GM21360 (cell line): Measurements from ENCODE around the gene ZBTB16.

Experiments
- ATAC-seq: cut with Tn5 transposase; IDR thresholded peaks from one replicate; pipeline ENCODE4 v1.9.1; 2021; ENCODE audit warnings: mild to moderate bottlenecking, moderate library complexity; ENCODE audit not compliant: unreplicated experiment

ZBTB16 gene

DNA sequence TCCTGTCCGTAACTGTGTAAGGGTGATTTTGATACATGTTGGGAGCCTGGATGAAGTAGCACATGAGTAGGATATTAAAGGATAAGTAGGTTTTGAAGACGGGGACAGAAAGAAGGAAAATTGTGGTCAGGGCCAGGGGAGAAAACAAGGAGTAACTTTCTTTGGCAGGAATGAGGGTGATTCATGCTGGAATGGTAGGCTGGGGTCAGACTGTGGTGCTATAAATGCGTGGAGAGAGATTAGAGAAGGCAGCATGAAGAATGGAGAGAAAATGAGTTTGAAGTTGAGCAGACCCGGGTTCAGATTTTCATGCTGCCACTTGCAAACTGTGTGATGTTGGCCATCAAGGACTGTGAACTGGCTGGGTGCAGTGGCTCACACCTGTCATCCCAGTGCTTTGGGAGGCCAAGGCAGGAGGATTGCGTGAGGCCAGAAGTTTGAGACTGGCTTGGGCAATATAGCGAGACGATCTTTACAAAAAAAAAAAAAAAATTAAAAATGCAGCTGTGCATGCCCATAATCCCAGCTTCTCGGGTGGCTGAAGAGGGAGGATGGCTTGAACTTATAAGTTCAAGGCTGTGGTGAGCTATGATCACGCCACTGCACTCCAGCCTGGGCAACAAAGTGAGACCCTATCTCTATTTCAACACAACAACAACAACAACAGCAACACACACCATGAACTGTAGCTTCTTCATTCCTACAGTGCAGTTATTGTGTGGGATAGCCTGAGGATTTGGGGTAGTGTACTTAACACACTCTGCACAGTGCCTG lies 22.3 kb downstream of the ZBTB16 start:
- ATAC-seq, result no peak

DNA sequence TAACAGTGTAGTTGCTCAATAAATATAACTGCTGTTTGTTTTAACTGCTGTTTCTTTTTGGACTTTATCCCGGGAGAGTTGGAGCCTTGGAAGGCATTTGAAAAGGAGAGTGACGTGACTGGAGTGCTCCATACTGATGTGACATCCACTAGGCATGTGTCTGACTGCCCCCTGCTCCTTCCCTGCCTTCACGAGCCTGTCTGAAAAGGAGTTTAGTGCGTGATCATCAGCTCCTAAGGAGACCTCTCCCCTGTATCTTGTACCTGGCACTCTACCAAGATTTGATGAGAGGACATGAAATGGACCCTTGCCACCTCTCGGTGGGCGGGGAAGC lies 22.9 kb downstream of the ZBTB16 start:
- no peak for ATAC-seq

DNA sequence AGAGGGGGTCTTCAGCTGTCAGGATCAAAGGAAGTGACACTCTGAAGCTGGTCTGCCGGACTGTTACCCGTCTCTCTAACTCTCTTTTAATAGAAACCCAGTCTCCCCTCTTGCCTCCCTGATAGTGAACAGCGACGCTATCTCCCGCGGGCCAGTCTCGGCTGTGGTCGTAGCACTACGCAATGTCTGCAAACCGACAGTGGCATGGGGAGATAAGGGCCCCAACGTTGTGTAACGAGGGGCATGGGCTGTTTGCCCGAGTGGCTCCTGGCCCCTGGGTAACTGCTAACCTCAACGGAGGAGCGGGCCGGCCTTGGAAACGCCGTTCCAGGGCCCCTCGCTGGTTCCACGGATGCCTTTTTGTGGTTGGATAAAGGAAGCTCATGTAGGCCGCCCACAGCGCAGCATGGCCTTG lies 23.3 kb downstream of the ZBTB16 start:
- ATAC-seq, result no peak

DNA sequence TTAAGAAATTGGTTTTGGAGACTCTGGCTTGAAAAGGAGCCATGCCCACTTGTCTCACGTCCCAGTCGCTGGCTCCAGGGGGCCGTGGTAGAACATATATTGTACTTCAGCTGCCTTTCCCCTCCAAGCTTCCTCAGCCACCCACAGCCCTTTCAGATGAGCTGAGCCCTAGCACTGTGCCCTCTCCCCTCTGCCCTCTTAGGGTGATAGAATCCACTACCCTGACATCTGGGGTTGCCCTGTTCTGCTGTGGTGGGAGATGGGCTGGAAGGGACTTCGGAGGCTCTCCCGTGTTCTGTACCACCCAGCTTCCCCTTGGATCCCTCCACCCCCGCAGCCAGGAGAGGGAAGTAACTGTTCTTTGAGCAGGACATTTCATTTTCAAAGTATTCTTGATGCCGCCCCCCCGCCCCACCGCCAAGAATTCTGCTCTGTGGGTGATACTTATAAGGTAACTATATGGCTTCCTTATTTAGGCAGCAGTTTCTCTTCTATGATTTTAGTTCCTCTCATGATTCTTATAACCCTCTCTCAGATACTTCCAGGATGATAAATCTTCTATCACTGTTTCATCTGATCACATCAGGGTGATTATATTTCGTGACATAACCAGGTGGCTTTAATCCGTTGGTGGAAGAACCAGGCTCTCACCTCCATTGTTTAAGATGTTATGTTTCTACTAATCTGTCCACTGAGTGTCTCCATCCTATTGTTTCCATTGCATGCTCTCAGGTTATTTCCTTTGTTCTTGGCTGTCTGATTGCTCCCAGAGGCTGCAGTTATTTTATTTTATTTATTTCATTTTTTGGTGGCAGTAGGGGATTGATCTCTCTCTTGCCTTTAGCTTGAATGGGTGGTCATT lies 24.1 kb downstream of the ZBTB16 start:
- ATAC-seq, result no peak

DNA sequence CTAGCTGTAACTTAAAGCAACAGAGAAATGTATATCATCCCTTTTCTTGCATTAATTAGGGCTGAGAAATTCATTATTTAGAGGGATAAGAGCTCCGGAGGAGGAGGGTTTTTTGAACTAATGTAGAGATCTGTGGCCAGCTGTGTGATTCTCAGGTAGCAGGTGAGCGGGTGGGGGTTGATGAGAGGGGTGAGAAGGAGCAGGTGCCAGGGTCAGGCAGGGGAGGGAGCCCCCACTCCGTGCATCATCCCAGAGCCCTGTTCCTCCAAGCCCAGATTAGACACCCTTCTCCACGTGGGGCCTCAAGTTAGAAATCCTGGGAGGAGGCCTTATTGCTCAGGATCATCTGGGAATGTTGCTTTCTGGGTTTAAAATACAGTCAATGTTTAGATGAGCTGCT lies 24.9 kb downstream of the ZBTB16 start:
- ATAC-seq, result no peak

DNA sequence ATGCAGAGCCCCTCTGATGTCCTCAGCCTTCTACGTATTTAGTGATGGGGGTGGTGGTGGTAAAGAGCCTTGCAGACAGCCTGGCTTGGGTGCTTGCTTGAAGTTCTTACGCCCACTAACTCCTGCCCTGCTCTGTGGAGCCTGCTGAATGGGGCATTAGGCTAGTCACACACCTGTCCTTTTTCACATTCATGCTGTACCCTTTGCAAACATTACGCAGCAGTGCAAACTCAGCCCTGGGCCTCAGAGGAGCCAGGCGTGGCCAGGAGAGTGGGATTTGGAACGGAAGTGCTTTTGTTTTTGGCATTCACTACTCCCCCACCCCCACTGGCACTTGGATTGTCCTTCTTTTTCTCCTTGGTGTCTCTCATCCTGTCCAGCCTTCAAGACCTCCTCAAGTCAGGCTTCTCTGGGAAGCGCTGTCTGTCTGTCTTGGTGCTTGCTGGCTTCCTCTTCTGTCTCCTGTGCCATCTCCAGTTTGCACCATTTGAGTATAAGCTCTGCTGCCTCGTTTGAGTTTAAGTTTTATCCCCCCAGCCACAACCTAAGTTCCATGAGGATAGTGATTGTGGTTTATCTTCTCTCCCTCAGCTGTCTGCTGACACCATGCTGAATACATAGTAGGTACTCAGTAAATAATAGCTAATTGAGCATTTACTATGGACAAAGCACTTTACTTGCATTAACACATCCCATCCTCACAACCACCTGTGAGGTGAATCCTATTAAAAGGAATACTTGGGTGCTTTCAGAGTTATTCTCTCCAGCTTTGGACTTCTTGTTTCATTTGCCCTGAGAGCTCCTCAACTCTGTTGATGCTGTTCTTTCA lies 26.7 kb downstream of the ZBTB16 start:
- ATAC-seq, result no peak

DNA sequence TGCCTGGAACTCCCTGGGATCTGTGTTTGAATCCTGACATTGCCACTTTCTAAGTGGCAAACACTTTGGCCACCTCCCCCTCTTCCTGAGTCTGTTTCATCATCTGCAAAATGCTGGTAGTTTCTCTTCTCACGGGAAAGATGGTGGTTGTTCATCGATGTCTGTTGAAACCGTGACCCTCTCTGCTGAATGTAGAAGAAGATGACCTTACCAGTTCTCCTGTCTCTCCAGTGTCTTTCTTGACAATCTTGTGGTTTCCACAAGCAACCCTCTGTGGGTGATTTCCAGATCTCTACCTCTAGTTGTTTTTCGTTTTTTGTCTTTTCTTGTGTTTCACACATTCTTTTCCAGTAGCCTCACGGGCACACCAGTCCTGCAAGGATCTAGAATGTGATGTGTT lies 27.5 kb downstream of the ZBTB16 start:
- no peak for ATAC-seq

DNA sequence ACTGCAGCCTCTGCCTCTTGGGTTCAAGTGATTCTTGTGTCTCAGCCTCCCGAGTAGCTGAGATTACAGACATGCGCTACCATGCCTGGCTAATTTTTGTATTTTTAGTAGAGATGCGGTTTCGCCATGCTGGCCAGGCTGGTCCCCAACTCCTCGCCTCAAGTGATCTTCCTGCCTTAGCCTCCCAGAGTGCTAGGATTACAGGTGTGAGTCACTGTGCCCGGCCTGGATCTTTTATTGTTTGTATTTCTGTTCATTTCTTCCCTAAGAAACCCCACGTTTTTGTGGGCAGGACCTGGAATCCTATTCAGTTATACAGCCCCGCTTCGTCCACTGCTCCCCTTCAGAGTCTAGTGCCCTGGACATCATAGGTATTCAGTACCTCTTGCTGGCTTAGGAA lies 28.7 kb downstream of the ZBTB16 start:
- ATAC-seq, result no peak

DNA sequence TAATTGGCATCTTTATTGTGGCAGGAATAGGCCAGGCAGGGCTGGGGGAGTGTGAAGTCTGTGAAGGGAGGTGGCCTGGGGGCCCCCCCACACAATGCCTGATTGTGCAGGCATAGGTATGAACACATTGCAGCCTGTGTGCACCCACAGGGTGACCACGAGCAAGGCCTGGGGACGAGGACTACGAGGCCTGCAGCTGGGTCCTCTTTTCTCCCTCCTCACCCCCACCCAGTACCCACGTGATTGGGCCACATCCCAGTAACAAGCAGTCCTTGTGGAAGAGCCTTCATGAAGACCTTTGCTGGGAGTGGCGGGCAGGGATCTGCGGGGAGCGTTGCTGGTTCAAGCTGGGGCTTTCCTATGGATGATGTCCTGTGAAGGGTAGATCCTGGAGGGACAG lies 29.3 kb downstream of the ZBTB16 start:
- no peak for ATAC-seq

DNA sequence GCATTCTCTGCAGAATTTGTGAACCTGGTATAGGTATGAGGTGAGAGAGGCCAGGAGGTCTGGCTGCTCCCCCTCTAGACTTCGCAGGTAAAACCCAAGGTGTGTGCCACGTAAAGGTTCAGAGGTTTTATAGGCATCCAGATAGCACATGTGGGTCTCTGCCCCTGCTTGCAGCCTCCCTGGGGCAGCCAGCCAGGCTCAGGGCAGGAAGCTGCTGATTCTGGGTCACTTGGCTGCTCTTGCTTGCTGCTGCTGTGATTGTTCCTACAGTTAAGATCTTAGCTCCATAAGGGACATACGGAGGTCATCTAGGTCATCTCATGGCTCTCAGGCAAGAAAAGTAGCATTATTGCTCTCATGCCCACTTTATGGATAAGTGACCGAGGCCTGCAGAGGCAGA lies 30.2 kb downstream of the ZBTB16 start:
- ATAC-seq, result no peak

DNA sequence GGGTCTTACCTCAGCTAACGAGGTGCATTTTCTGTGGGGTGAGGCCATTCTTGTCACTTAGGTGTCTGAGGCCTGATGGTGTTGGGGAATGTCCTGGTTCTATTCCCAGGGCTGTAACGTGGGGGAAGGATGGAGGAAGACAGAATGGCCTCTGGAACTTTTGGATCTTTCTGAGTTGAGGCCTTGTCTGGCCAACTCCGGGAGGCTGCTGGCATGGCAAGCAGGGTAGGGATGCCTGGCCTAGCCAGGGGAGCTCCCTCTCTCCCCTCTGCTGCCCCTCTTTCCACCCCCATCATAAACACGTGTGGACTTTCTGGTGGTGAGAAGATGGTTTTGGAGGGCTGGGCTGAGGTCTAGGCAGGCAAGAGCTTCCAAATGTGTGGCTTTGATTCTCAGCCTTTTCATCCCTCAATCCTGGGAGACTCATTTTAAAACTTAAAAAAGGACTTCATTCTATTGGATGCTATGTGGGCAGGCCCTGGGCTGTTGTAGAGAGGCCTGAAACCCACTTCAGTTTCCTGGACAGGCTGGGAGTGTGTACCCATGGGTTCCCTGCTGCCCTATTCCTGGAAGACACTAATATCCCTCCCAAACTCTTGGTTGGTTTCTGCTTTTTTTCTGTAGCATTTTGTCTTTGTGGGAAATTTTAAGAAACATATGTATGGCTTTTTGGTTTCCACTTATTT lies 30.9 kb downstream of the ZBTB16 start:
- ATAC-seq, result no peak

DNA sequence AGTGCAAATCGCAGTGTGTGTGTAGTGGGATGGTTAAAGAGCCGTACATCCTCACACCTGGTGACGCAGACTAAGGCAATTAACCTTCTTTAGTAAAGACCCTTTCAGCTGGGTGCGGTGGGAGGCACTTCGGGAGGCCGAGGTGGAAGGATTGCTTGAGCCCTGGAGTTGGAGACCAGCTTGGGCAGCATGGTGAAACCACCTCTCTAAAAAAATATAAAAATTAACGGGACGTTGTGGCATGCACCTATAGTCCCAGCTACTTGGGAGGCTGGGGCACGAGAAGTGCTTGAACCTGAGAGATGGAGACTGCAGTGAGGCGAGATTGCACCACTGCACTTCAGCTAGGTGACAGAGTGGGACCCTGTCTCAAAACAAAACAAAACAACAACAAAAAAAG lies 31.5 kb downstream of the ZBTB16 start:
- ATAC-seq, result no peak

DNA sequence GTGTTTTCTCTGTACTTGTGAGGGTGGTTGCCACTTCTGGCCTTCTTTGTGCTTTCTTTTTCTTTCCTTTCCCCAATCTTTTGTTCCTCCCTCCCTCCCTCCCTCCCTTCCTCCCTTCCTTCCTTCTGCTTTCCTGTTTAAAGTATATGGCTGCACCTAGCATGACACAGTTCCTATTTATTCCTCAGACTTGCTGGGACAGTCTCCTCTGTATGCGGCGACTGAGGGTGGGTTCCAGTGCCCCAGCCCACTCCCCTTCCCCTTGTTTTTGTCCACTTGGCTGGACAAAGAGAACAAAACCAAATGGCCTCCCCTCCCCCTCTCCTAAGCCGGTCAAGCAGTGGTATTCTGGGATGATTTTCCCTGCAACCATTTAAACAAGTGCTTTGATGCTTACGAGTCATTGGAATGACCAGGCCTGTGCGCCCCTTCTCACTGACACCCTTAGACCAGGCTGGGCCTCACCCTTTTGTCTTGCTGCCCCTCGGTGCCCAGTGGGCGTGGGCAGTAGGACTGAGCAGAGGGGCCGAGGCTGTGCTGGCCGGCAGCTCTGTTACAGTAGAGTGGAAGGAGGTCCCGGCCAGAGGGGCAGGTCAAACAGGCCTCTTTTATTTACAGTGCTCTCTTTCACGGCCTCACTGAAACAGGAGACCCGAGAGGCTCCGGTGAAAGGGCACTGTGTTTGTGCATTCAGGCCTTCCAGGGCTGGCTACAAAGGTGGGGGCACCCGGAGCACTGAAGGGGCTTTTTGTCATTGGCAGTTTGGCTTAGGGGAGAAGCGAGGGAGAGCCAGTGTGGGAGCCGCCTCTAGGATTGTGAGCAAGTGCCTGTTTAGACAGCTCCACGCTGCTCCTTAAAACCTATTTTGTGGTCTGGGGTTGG lies 32.2 kb downstream of the ZBTB16 start:
- no peak for ATAC-seq

DNA sequence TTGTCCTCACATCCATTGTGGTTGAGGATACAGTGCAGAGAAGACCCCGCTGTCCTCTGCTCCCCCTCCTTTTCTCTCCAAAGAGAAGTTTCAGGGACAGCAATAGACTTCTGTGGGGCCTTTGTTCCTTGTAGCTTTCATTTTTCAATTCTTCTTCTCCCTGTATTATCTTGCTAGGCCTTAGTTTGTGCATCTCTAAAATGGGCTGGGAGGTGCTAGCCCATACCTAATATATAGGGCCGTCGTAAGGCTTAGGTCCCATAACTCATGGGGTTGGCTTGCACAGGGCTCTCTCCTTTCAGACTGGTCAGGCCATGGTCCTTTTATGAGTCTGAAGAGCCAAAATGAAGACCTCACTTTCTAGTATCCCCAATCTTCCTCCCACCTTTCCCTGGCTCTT lies 33.0 kb downstream of the ZBTB16 start:
- ATAC-seq, result no peak

DNA sequence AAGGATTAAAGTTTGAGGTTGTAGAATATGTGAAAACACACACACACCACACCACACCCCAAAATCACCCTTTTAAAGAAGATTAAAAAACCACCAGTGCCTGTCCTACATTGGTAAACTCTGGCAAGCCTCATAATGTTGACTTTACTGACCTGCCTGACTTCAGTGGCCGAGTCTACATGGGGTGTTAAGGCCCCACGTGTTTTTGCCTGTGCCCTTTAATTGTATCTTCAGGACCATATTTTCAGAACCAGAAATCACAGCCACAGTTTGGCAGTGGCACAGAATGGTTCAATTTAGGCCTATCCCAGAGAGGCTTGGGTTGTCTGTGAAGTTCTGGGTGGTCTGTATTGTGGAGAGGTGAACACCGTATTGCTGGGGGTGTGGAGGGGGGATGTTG lies 33.4 kb downstream of the ZBTB16 start:
- no peak for ATAC-seq

DNA sequence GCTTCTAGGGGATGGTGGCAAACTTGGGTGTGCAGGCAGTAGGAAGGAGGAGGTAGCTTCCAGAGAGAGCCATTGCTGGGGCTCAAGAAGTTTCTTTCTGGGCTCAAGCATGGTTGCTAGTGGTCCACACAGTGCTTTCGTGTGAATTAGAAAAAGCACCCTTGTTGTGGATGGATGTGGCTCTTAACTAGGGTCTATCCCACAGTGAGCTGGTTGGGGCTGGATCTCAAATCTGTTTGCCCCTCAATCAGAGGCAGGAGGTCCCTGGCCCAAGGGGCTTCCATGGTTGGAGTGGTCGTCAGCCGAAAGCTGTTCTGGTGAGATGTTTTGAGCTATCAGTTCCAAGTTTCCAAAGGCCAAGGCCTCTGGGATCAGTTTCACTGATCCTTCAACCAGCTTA lies 35.0 kb downstream of the ZBTB16 start:
- no peak for ATAC-seq

DNA sequence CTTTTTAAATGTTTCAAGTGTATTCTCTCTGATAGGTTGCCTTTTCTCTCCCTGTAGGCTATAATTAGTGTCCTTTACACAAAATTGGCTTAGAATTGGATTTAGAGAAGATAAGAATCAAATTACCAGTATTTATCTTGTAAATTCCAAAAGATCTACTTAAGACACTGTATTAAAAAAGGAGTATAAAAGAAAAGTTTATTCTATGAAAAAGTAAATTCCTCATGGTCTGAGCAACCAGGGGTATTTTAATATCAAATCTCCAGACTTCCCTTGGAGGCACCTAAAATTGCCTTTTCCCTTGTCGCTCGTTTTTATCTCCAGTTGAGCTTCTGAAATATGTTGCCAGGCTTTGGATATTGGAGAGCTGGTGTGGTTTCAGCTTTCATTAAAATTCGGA lies 36.4 kb downstream of the ZBTB16 start:
- ATAC-seq, result no peak

DNA sequence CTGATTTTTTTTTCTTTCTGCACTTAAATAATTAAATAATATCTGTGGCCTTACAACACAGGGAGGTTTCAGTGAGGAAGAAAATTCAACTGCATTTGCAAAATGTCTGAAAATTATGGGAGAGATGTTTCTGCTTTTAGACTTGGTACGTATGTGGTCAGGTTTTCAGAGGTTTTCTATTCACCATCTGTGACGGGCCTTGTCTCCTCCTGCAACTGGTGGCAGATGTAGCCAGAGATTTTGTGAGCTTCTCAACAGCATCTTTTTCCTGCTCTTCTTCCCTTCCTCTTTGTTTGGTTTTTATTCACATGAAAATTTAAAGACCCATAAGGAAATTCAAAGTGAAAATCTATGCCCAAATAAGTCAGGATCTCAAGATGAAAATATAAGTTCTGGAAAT lies 38.3 kb downstream of the ZBTB16 start:
- no peak for ATAC-seq

DNA sequence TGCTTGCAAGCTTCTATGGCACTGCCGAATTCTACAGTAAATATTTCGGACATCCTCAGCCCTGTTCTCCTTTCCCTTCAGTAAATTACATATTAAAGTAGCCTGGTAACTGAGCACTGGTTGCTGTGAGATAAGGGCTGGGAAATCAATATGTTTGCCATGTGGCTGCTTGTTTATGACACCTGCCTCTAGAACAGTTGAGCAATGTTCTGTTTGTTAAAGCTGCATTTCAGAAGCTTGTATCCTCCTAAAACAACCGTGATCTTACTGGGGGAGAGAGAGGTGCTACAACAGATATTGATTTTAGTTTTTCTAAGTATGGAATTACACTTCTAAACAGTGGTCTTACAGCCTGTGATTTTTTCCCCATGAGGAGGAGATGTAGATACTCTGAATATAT lies 39.4 kb downstream of the ZBTB16 start:
- no peak for ATAC-seq
